ENCODE data around the gene VPS33B.

GRCh38 chr15:90968434-90968833 is 54.0 kb downstream of the VPS33B start:
- TF ChIP-seq EZH2phosphoT487 (IDR thresholded peaks at IDR 0.05; ENCODE audit: low read depth) (no peak), CTCF (IDR thresholded peaks at IDR 0.05; ENCODE audit: low read depth, low read length) (no peak)
